Fibroblast of the conjunctiva (primary cell): ENCODE measurements around the gene MED13L.
A peak's percentile ranks its signal among the peaks of the same experiment; 100 is the strongest.

Source experiments
- DNase-seq: peaks from one replicate; pipeline ENCODE4 v3.0.0-alpha.2; 2010; ENCODE audit warnings: low read depth

The MED13L gene

DNA sequence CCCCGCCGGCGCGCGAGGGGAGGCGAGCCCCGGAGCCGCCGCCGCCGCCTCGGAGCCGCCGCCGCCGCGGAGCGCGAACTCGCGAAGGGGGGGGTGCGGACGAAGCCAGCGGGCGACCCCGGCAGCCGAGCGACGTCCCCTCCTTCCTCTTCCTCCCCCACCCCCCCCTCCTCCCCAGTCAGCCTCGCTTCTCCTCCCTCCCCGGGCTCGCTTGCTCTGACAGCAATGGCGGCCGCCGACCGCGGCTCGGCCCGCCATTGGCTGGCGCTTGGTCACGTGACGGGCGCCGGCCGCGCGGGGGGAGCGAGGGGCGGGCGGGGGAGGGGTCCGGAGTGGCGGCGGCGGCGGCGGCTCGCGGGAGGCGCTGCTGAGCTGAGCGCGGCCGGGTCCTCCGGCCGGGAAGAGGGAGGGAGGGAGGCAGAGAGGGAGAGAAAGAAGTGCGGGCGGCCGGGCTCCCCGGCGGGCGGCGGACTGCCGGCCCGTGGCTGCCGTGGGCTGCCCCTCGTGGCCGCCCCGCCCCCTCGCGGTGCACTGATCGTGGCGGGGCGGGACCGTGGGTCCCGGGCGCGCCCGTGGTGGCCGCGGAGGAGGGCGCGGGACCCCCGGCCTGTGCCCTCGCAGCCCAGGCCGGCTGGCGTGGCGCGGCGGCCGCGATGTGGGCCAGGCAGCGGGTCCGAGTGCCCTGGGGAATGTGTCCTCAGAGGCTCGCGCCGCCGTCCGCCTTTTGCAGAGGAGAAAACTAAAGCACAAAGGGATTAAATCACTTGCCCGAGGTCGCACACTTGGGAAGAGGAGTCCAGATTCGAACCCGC, at the start of gene MED13L:
Gene MED13L, minus strand, starts transcription at position 227 of the 812 bp plus-strand sequence. CDS start 562 bp downstream, outside the sequence.
- peak; percentile 67 for DNase-seq

DNA sequence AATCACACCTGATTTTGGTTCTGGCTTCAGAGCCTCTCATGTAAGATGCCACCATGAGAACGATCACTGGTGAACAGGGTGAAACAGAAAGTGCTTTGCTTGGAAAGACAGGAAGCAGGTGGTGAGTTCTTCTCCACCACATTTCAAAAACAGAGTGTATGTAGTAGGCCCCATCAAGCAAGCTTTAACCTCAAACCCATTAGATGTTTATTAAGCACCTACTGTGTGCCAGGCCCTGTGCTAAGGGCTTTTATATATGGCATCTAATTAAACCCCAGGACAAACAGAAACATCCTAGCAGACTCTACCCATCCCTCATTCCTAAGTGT, 47.8 kb upstream of the MED13L start:
- DNase-seq, result no peak

DNA sequence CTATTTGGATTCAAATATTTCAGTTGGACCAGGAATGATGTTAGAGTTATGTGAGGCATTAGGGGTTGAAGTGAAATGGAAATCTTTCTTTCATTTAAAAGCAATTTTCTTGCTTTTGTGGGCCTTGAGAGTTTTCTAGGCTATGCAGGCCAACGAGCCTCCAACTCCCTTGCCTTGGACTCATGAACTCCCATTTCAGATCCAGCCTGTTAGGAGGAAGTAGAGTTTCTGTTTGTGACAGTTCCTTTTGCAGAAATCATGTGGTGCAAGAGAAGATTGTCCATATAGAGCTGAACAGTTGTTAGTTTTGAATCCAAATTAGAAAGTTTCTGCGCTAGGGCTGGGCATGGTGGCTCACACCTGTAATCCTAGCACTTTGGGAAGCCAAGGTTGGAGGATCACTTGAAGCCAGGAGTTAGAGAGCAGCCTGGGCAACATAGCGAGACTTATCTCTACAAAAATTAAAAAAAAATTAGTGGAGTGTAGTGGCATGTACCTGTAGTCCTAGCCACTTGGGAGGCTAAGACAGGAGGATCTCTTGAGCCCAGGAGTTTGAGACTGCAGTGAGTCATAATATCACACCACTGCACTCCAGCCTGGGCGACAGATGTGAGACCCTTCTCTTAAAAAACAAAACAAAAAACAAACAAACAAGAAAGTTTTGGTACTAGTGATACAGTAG, 47.3 kb upstream of the MED13L start:
- DNase-seq, result no peak

DNA sequence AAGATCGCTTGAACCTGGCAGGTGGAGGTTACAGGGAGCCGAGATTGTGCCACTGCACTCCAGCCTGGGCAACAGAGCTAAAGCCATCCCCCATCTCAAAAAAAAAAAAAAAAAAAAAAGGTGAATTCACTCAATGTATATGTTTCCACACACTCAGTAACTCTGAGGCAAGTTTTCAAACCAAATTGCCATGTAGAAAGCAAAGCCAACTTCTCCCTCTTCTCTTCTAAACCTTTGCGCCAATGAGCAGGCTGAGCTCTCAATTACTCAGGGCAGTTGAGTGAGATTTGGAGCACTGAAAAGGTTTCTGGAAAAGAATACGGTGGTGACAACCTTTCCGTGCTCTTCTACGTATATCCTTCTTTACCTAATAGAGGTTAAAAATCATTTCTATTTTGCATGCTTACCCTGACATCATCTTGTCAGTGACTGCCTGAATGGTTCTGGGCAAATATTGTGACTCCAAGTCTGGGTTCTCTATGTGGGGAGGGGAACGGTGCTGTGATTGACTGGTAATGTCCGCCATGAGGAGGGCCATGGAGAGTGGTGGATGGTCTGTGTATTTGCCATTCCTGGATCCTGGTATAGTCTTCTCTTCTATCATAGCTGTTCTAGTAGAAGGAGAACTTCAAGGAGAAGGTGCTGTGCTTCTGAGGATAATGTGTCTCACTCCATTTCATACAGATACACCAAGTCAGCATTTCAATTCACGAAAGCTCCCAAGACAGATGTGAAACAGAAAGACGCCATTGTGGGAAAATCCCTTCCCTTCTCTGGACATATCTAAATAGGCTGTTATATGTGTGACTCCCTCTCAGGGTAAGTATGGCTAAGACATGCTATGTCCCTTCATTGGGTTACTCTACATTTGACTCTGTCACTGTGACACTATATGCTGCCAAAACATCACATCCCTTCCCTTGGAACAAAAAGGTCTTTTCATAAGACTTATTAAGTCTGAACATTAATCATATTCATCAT, 46.2 kb upstream of the MED13L start:
- DNase-seq, result no peak

DNA sequence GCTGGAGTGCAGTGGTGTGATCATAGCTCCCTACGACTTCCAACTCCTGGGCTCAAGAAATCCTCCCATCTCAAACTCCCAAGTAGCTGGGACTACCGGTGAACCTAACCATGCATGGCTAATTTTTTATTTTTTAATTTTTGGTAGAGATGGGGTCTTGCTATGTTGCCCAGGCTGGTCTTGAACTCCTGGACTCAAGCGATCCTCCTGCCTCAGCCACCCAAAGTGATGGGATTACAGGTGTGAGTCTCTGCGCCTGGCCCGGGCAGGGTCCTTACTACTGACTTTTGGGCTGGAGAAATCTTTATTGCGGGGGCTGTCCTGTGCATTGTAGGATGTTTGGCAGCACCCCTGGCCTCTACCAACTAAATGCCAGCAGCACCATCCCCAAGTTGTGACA, 44.4 kb upstream of the MED13L start:
- DNase-seq, result no peak

DNA sequence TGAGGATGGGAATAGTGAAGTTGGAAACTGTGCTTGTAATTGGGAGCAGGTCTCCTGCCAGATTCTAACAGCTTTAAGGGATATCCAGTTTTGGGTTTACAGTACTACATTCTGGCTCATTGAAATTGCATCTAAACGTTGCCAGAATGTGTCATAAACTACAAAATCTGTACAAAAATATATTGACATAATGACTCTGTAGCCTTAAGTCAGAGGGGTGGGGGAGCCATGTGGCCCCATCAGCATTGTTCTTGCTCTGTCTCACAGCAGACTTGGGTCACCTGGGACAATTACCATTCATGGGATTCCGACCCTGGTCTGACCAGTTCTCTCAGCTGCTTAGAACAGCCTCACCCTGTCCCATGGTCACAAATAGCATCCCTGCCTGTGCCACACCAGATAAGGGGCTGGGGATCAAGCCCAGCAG, 43.3 kb upstream of the MED13L start:
- DNase-seq, result peak; percentile 32

DNA sequence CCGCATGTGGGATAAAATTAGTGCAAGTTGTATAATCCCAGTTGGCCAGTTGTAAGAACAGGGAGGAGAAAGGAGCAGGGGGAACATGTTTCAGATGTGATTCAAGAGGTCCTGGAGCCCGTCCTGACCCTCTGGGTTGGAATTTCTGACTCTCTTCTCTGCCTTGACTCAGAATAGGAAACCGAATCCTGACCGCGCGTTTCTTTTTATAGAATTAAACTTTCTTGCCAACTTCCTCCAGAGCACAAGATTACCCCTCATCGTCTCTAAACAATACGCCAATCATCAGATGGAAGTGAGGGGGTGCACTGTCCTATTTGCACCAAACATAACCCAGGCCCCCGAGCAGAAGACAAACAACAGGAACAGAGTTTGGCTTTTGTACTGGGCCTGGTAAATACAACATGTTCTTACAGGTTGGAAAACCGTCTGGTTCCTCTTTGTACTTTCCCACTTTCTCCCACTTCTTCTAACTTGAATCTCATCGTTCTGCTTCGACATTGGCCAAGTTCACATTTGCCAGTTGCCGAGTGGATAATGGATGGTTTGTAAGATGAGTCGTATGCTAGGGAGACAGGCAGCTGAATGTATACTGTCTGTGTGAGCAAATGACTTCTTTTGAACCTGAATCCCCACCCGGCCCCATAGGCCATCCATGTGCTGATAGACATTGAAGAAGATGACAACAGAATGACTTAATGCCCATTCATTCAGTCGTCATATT, 42.6 kb upstream of the MED13L start:
- peak; percentile 96 for DNase-seq

DNA sequence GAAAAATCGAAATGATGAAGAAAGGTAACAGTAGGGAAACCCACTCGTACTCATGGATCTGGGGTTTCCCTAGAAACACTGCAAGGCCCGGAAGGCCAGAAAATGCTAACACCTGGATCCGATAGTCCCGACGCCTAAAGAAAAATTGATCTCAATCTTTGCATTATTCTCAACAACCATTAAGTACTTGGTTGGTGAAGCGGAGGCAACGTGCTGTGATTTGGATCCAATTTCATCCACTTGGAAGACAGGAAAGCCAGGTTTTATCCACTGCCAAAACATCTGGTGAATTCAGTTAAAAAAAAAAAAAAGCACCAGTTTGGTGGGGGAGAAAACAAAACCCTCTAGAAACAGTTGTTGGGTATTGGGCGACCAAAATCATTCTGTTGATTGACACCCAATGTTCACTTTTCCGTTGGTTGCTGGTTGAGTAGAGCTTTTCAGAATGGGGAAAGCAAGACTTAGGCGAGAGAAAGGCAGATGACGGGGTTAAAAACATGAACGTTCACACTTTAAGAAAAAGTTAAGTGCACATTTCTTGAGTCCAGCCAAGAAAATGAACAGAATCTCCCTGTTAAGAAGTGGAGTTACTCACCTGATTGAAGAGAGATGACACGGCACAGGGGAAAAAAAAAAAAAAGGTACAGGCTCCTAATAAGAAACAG, 41.9 kb upstream of the MED13L start:
- peak; percentile 82 for DNase-seq

DNA sequence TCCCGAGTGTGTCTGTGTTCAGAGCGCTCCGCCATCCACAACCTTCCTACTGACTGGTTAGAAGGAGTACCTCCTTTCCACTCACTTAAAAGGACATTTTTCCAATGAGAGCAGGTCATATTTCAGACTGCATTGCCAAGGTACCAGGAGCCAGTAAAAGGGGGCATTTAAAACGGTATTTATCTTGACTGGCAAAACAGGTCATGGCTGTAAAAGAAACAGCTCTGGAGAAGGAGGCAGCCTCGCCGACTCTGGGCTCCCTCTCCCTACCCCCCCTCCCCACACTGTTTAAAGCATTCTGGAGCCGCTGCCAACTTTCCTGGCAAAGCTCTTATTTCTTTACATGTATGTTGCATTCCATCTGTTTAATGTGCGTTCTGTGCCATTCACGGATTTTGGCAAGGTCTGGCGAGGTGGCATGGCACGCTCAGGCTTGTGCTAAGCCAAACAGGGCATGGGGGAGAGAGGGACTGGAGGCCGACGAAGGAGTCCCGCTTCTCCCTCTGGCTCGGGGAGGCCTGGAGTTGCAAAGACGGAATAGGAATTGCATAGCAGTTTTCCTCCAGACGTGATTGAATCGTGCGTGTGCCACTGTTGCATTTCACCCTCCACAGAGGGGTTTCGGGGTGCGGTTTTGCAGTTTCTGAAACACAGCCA, 41.2 kb upstream of the MED13L start:
- DNase-seq, result peak; percentile 35

DNA sequence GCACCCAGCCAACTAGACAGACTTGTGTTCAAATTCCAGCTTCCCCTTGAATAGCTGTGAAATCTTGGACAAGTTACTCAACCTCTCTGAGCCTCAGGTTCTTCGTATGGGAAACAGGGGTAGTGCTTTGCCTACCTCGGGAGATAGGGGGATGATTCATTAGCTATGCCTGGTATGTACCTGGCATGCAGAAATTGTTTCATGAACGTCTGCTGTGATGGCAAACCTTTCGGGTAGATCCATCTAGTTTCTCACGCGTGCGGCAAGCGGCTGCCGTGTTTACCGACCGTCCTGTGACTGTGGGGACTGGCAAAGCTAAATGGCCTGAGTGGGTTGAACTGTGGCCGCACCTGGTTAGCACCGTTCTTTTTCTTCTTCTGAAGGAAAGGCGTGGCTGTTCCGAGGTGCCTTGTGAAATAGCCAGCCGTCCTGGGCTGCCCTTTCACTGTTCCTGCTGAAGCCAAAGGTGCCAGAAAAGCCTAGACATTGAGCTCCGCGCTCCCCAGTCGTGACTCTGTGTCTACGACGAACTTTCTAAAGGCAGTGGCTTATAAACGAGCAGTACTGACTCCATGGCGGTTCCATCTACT, 40.6 kb upstream of the MED13L start:
- no peak for DNase-seq

DNA sequence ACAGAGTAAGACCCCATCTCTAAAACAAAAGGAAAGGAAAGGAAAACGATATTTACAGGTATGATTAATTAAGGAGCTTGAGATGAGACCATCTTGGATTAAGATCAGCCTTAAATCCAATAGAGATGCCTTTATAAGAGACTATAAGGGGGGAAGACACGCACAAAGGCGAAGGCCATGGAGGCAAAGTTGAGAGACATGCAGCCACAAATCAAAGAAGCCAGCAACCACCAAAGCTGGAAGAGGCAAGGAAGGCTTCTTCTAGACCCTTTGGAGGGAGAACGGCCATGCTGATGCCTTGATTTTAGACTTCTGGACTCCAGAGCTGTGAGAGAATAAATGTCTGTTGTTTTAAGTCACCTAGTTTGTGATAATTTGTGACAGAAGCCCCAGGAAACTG, 39.6 kb upstream of the MED13L start:
- DNase-seq, result no peak

DNA sequence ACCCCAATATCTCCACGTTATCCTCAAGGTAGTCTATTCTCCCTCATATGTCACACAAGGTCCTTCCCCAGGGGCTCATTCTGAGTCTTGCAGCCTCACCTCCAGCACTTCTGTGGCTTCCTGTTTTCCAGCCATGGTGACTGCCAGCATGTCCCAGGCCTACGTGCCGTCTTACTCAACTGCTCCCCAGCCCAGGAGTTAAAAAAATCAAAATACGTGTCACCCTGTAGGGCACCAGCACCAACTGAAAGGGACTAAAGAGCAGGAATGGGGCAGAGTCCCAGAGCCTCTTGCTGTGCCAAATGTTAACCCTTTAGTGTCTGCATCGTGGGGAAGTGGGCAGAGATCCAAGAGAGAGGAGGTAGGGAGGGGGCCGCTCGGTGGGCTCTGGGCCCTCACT, 37.0 kb upstream of the MED13L start:
- DNase-seq, result no peak

DNA sequence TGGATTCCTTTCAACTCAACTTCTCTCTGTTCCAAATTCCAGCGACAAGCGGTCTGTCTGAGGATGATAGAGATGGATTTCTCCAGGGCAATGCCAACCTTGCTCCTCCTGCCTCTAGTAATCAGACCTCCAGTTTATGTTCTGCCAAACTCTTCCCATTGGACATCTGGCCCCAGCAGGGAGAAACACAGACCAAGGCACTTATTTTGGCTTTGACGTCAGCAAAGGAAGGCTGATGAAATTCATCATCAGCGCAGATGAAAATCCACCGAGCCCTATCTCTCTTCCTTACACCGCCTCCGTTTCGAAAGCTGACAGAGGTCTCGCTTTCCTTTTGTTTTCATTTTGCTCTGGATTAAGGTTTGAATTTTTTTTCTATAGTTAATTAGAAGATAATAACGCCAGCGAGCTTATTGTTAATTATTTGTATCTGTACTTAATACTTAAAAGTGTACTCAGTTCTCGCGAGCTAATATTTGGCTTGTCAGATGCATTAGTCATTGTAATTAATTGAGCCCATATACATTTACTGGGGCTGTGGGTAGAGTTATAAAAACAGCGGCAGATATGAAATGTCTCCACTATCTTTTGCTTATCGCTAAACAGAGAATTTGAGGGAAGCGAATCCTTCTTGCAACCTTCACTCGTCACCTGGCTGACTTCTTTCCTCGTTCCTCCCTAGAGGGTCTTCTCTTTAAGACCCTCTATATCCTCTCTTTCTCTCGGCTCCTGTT, 35.9 kb upstream of the MED13L start:
- DNase-seq, result peak; percentile 72

DNA sequence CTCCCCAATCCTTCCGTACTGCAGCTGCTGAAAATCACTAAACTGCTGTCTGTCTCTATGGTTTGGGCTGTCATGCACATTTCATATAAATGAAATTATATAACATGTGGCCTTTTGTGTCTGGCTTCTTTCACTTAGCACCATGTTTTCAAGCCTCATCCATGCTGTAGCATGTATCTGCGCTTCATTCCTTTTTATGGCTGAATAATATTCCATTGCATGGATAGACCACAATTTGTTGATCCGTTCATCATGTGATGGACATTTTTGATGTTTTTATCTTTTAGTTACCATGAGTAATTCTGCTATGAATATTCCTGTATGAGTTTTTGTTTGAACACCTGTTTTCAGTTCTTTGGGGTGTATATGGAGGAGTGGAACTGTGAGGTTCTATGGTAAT, 32.6 kb upstream of the MED13L start:
- DNase-seq, result no peak

DNA sequence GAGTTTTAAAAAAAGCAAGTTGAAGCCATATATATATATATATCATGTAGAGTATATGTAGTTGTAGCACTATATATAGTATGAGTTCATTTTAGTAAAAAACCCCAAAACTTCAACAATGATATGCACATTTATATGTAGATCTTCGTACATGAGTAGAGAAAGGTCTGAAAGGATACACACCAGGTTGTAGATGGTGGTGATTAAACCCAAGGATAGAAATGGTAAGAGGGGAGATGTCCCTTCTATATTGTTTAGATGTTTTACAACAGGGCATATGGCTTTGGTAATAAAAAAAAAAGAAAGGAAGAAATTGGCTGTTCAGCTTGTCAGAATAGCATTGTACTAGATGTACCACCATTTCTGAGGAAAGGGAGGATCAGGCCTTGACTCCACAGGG, 31.9 kb upstream of the MED13L start:
- DNase-seq, result no peak

DNA sequence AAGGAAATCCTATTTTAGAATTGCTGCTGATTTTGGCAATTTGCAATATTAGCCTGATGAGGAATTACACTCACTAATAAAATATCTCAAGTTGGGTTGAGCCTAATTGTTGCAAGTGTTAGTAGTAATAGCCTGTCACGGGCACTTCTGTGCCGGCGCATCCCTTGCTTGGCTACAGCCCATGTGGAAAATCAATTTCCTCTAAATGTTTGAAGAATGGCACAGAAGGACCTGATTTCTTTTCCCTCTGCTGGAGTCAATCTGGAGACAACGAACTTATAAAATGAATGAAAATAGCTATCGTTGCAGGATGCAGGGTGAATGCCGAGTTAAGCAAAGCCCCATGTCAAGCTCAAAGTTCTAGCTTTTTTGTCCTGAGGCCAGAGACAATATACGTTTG, 31.2 kb upstream of the MED13L start:
- no peak for DNase-seq

DNA sequence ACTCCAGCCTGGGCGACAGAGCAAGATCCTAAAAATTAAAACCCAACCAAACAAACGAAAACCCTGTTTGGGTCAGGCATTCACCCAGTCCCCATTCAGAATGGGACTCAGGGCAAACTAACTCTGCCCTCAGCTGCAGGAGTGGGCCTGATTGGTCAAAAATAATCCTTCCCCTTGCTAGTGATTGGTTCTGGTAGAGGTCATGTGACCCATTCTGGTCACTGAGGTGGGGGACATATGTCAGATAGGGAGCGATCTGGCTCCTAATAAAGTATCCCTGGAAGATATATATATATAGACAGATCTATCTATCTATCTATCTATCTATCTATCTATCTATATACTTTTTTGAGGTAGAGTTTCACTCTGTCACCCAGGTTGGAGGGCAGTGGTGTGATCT, 29.5 kb upstream of the MED13L start:
- no peak for DNase-seq

DNA sequence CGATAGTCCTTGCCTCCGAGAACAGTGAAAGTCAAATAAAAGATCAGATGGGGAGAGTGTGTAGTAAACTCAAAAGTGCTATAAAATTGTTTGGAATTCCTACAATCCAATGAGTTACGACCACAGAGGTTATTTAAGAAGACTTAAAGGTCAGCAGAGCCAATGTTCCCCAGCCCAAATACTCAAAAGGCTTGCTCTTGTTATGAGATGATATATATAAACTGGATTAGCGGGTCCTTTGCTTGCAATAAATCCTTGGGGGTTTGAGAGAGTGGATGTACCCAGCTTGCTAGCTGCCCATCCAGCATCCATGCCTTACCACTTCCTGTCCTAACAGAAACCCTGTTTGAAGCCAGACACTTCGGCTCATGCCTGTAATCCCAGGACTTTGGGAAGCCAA, 29.0 kb upstream of the MED13L start:
- DNase-seq, result no peak

DNA sequence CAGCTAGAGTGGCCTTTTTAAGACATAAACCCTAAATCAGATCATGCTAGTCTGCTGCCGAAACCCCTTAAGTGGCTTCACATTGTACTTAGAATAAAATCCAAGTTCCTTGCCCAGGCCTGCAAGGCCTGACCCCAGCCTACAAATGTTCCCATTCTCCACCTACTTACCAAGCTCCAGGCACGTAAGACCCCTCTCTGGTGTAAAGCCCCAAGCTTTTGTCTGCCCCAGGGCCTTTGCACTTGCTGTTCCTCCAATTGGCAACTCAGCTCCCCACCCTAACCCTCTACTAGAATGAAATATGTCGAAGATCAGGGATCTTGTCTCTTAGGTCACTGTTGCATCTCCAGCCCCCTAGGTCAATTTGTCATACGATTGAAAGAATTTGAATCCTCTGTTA, 27.1 kb upstream of the MED13L start:
- DNase-seq, result no peak

DNA sequence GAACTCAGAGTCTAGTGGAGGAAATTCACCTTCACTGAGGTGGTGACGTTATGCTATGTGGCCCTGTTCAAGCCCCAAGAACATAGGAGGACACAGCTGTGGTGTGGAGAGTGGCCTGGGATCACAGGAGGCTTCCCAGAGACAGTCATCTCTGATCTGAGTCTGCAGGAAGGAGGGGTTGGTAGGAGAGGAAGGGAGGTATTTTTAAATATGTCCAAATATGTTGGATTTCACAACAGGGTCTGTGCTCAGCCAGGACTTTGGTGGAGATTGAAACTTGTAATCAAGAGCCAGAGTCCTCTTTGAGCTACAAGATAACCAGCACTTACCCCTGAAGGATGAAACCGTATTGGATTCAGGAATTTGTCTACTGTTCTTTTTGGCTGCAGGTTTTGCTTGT, 26.4 kb upstream of the MED13L start:
- DNase-seq, result no peak
